Stimulated activated CD8-positive, alpha-beta memory T cell treated with anti-CD3 and anti-CD28 coated beads, Interleukin-7, amount 100 ng/mL, for 1 hour (primary cell): ENCODE data around the gene BLVRB.
A peak's percentile ranks its signal among the peaks of the same experiment; 100 is the strongest.
"Not testable (repeated sequence)": the region's sequence is repeated elsewhere in the genome, so short reads cannot be mapped to it uniquely, and the experiment has no call there.

Experiments used
- DNase-seq, 2 donors: peaks; one replicate each; pipeline ENCODE4 v3.0.0-alpha.2; 2020; ENCODE audit warnings: low read depth in 2 of 2

BLVRB gene

DNA sequence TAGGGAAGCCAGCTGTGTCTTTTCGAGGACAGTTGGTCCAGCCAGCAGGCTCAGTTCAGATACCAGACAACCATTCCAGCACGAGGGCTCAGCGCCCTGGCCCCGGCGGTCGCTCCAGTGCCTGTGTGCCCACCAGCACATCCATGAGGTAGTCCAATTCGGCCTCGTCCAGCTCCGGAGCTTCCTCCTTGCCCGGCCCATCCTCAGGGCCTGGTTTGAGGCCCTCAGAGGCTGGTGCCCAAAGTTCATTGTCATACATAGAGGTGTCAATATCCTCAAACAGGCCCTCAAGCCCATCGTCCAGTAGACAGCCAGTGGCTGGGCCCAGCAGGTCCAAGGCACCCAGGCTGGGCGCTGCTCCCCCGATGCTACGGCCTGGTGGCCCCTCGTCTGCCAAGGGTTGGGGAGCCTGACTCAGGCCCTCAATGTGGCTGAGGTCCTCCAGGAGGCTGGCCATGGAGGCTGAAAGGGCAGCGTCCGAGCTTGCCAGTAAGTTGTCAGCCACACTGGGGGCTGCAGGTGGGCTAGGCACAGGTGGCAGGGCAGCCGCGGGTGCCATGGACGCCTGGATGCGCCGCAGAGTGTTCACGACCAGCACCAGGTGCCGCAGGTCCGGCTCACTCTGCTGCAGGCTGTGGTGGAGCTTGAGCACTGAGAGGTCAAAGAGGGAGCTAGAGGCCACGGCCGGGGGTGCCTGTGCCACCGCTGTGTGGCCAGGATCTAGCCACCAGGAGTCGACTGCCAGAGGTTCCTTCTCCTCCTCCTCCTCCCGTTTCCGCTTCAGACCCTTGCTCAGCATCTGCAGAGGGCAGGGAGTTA, 42.6 kb downstream of the BLVRB start:
- no peak for DNase-seq

DNA sequence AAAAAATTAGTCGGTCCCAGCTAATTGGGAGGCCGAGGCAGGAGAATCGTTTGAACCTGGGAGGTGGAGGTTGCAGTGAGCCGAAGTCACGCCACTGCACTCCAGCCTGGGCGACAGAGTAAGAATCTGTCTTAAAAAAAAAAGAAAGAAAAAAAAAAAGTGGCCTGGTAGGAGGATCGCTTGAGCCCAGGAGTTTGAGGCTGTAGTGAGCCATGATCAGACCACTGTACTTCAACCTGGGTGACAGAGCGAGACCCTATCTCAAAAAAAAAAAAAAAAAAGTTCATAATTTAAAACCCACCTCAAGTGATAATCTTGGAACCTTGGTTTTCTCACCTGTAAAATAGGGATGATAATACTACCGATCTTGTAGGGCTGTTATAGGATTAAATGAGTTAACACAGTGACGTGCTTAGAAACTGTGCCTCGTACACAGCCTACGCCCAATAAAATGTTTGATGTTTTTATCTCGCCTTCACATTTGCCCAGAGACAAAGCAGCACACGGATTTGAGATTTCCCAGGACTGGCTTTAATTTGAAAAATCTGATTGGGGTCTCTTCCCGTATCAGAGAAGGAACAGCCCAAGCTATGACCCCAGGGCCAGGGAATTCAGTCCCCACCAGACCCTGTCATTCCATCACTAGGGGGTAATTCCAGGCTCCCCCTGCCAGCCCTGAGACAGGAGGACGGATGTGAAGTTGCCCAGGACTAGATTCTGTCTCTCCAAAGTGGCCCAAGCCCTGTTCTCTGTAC, 43.4 kb downstream of the BLVRB start:
- no peak for DNase-seq

DNA sequence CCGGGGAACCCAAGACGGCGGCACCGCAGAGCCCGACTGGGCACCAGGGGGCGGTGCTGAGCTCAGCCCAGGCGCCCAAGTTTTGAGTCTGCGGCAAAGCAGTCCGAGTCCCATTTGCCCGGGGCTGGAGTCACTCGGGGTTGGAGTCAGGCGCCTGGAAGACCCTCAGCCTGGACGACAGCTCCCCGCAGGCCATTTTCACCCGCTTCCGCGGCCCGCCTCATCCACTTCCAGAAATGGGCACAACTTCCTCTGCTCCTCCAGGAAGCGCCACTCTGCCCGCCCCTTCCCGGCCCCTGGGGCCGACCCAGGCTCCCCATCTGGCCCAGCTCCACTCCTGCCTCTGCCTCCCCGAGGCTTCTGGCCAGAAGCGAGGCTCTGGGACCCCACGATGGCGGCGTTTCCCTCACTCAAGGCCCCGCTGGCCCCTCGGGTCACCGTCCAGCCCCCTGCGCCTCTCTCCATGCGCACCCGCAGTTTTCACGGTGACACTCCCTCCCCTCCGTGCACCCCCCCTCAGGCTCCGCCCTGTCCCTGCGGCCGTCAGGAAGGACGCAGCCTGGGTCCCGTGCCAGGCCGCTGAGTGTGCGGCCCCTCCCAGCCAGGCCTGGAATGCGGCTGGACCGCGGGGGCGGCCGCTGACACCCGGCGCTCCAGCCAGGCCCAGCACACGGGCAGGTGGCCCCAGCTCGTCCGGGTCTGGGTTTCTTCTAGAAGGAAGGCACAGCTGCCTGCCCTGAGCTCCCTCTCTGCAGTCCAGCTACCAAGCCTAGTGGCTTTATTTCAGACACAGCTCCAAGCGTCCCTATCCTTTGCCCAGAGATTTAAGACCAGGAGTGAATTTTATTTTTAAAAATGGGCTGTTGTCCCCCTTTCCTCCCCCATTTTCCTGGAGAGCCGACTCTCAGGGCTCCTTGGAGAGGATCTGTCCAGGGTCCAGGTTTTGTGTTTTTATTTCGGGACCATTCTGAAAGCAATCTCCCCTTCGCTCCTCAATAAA, 44.5 kb downstream of the BLVRB start:
- peak; percentile 49 to 53 for DNase-seq

DNA sequence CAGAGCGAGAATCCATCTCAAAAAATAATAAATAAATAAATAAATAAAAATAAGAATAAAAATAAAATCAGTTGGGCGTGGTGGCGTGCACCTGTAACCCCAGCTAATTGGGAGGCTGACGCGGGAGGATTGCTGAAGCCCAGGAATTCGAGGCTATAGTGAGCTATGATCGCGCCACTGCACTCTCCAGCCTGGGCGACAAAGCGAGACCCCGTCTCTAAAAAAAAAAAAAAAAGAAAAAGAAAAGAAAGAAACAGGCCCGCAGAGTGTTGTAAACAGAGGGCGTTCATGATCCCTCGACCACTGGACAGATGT, 45.1 kb downstream of the BLVRB start:
- DNase-seq: no peak

DNA sequence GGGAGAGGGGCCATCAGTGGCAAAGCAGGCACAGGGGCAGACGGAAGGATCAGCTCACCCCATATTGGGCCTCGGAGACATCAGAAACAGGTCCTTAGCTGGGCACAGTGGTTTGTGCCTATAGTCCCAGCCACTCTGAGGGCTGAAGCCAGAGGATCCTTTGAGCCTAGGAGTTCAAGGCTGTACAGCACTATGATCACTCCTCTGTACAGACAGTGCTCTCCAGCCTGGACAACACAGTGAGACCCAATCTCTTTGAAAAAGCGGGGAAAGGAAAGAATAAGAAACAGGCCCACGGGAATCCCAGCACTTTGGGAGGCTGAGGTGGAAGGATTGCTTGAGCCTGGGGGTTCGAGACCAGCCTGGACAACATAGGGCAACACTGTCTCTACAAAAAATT, 45.8 kb downstream of the BLVRB start:
- no peak for DNase-seq

DNA sequence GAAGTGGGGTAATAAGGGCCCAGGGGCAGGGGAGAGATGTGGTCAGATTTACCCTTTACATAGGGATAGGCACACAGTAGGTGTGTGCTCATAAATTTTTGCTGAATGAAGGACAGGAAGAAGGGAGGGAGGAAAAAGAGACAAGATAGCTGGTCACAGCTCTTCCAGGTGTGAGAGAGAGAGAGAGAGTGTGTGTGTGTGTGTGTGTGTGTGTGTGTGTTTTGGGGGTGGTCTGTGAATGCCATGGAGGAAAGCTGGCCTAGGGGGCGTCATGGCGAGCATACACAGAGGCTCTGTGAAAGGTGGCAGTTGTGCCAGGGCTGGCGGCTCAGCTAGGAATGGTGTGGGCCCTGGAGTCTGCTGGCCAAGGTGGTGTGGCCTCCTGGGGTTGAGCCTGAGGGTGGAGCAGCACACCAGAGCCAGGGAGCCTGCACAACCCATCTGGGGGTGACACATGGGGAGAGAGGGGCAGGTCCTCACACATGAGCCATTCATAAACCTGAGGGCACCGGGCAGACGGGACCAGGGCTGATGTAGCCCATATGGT, 46.4 kb downstream of the BLVRB start:
- no peak for DNase-seq

DNA sequence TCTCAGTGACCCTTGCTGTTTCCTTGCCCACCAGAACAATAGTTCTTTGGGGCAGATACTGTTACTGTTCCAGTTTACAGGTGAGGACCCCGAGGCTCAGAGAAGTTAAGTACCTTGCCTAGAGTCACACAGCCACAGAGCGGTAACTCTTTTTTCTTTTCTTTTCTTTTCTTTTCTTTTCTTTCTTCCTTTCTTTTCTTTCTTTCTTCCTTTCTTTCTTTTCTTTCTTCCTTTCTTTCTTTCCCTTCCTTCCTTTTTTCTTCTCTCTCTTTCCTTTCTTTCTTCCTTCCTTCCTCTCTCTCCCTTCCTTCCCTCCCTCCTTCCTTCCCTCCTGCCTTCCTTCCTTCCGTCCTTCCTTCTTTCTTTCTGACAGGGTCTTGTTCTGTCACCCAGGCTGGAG, 47.5 kb downstream of the BLVRB start:
- no peak for DNase-seq

DNA sequence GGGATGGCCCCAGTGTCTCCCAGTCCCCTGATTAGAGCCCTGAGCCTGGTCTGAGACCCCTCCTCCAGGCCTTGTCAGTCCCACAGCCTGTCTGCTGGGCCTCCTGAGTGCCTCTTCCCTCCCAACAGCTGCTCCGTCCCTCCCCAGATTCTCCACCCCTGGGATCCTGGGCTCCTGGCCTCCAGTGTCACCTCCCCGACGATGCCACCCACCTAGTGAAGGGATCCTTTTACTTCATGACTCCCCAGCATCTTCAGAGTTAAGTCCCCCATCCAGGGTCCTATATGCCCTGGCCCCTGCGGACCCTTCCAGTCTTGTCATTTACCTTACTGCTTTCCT, 47.9 kb downstream of the BLVRB start:
- DNase-seq: no peak

DNA sequence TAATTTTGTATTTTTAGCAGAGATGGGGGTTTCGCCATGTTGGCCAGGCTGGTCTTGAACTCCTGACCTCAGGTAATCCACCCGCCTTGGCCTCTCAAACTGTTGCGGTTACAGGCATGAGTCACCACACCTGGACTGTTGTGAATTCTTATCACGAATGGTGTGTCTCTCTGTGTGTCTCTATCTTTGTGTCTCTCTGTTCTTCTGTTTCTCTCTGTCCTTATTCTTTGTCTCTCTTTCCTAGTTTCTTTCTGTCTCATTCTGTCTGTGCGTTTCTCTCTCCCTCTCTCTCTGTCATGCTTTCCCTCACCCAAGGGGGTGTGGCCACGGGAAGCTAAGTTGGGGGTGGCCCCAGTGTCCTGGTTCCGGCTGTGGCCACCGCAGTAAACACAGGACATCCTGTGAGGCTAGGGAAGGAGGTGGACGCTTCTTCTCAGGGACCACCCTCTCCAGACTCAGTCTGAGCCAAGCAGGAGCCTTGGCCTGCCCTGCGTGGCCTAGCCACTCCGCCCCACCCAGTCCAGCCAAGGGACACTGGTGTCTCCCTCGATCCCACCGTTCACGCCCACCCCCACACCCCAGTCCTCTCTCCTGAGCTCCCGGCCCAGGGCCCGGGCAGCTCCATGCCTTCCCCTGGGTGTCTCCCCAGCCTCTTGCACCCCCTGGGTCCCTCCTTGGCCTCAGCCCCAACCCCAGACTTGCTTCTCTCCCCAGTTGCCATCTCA, 48.5 kb downstream of the BLVRB start:
- no peak for DNase-seq

DNA sequence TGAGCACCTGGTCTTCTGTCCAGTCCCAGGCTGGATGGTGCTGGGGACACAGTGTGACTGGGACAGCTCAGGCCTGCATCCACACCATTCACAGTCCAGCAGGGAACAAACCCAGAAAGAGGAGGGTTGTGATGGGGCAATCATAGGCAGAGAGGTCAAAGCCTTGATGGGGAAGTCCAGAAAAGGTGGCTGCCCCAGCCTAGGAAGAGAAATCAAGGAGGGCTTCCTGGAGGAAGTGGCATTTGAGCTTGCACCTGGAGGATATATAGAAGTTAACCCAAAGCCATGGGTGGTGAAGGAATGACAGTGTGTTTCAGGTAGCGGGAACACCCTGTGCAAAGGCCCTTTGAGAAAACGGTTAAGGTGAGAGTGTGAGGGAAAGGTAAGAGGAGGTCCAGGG, 49.8 kb downstream of the BLVRB start:
- DNase-seq: no peak

DNA sequence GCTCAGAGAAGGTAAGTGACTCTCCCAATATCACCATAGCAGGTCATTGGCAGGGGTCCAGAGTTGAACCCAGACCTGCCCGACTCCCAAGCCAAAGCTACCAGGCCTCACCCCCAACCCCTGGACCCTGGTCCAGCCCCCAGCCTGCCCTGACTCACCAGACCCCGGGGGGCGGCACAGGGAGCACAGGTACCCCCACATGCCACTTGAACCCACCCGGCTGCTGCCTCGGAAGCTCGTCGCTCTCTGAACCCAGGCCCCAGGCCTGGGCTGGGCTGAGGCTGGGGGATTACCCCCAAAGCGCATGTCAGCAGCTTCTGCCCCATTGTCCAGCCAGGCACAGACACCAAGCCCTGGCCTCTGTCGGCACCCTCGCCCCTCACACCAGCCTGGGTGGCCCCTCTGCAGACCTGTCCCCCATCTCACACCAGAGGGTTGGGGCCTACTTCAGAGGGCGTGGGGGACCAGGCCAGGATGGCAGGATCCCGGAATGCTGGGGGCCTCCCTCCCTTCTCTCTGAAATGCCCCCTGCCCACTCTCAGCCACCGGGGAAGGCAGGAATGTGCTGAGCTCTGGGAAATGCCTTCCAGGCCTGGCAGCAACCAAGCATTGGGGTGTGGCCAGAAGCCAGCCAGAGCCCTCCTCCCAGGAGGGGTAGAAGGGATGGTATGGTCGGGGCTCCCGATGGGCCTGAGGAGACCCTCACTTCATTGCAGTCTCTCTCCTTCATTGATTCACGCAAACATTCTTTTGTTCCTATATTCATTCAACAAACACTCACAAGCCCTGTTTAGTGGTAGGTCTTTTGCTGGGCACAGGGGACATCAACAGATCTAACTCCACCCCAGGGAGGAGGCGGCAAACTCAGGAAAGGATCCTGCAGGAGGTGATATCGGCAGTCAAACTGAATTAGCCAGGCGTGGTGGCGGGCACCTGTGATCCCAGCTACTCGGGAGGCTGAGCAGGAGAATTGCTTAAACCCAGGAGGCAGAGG, 50.7 kb downstream of the BLVRB start:
- no peak for DNase-seq

DNA sequence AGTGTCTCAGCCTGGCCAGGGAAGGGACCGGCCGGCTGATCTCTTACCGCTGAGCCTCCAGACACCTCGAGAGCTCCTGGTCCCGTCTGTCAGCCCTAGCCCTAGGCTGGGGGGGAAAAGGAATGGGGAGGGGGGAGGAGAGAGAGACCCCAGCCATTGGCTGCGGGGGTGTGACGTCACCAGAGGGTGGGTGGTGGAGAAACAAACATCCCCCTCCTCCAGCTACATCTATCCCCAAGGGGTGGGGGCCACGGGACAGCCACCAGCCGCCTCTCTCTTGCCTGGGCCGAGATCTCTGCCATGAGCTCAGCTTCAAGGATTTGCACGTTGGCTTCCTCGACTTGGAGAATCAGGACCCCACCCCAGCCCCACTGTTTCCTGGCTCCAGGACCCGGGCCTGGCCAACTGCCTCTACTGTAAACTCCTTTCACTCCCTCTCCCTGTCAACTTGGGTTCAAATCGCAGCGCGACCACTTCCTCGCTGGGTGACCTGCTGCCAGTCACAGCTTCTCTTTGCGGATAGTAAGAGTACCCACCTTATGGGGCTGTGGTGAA, 52.2 kb downstream of the BLVRB start, which contains the start of gene PRX:
Gene PRX, minus strand, starts transcription at position 88 of the 555 bp plus-strand sequence. CDS start 5,446 bp downstream, outside the sequence.
- DNase-seq: no peak

DNA sequence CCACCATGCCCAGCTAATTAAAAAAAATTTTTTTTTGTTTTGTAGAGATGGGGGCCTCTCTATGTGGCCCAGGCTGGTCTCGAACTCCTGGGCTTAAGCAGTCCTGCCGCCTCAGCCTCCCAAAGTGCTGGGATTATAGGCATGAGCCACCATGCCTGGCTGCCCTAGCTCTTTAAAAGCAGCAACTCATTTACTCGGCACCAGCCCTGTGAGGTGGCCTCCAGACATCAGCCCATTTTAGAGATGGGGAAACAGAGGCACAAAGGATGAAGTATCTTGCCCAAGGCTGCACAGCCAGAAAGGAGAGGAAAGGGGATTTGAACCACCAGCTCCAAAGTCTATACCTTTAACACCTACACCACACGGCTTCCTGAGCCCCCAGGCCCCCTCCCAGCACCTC, 52.7 kb downstream of the BLVRB start:
- no peak for DNase-seq

DNA sequence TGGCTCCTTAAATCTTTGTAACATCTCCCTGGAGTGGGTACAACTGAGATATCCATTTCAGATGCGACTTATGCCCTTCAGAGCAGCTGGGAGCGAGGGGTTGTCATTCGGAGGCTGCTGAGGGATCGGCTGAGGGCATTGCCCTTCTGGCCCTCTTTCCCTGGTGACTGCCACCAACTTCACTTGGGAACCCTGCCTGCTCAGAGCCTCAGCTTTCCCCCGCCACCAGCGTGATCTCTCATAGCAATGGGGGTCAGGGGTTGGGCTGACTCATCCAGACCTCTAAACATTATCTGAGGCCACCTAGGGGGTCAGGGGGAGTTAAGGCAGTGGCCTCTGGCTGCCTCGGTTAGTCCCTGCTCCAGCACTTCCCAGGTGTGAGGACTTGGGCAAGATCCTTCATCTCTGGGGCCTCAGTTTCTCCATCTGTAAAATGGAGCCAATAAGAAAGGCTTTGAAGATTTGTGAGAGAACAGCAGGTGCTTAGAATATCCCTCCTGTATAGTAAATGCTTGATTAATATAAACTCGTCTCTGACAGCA, 53.5 kb downstream of the BLVRB start:
- no peak for DNase-seq

DNA sequence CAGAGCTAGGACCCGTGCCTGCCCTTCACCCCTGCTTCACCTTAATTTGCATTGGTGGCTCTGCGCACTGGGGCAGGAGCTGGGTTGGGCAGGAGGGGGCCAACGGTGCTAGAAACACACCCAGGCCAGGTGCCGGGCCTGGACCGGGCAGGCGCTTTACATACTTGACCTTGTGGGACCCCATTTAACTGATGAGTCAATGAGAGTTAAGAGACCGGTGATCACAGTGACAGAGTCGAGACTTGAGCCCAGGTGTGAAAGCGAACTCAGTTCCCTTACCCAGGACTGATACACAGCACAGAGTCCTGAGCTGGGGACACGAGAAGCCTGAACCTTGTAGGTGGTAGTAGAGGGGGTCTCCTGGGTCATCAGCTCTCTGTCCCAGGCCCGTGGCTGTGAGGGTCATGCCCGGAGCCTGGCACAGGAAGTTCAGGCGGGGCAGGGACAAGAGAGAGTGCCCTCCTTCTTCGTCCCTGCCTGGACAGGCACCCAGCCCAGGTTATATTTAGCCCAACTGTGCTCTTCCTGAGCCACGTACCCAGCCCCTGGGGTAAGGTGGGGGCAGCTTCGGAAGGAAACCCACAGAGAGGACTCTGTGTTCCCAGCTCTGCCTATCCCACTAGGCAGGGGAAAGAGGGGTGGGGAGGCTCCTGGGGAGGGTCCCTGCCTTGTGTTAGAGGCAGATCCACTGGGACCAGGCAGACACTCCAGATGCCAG, 54.3 kb downstream of the BLVRB start:
- DNase-seq: no peak

DNA sequence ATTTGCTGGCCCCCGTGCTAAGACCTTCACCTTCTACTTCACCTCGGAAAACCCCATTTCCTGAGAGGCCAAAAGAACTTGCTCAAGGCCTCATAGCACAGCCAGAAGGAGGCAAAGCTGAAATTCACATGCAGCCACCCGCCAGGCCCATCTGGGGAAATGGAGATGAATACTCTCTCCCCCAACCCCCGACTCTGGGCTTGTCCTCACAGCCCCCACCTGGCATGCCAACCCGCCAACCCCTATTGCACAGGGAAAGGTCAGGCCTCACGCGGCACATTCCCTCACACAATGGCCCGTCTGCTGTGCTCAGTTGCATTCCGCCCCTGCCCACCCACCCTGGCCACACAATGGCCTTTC, 55.5 kb downstream of the BLVRB start:
- no peak for DNase-seq

DNA sequence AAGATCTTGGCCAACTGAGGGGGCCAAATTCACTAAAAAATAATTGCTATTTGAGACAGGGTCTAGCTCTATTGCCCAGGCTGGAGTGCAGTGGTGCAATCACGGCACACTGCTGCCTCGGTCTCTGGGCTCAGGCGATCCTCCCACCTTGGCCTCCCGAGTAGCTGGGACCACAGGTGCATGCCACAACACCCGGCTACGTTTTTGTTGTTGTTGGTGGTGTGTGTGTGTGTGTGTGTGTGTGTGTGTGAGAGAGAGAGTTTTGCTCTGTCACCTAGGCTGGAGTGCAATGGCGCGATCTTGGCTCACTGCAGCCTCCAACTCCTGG, 57.0 kb downstream of the BLVRB start:
- not testable (repeated sequence) for DNase-seq

DNA sequence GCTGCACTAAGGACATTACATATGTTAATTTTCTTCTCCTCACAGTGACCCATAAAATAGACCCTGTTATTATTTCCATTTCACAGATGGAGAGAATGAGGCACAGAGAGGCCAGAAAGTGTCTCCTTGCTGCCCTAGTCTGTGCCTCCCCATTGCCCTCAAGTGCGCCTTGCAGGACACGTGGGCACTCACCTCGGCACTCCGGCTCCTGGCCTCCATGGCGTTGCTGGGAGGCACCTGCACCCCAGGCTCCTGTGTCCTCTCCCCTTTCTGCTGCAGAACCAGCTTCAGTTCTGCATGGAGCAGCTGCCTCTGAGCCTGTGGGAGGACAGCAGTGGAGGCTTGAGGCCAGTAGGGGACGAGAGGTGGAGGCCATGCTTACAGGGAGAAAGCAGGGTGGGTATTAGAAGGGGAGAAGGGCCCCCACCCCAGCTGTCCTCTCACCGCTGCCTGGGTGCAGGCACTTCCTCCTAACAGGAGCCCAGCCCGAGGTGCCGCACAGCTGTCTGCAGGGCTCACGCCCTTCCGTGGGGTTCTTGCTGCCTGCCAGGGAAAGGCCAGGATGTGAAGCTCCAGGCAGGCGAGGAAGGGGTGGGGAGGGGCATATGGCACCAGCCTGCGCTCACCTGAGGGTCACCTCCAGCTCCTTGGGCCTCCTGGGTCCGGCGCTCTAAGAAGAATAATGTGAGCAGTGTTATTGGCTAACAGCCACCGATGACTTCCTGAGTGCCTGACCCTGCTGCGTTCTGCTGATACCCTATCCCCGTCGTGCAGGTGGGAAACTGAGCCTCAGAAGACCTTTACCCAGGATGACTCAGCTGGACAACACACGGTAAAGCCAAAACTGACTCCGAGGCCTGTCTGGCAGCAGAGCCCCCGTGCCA, 57.6 kb downstream of the BLVRB start:
- no peak for DNase-seq
